HUDEP-2 (cell line): ENCODE measurements around the gene ADAMTS6.
"Not testable (repeated sequence)": the region's sequence is repeated elsewhere in the genome, so short reads cannot be mapped to it uniquely, and the experiment has no call there.

Source experiments
- DNase-seq, 76 experiments: peaks; one replicate each; lab custom pipeline; 2025; ENCODE audit not compliant: unreplicated experiment in 76 of 76; lab: John Stamatoyannopoulos, UW

The ADAMTS6 gene

DNA sequence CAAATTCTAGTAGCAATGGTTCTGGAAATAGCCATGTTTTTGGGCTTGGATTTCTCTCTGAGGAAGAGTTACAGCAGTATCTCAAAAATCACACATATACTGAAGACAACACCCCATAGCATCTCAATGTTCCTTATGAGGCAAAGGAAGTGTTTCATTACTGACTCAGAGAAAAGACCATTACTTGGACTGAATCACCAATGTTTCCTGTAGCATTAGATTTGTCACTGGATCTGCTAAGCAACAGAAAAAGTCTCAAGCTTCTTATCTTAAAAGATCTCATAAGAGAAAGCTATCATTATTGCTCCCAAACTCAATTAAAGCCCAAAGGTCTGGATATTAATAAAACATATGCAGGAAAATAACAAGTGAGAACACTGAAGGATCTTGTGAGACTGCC, 272.4 kb downstream of the ADAMTS6 start:
- DNase-seq: no peak

DNA sequence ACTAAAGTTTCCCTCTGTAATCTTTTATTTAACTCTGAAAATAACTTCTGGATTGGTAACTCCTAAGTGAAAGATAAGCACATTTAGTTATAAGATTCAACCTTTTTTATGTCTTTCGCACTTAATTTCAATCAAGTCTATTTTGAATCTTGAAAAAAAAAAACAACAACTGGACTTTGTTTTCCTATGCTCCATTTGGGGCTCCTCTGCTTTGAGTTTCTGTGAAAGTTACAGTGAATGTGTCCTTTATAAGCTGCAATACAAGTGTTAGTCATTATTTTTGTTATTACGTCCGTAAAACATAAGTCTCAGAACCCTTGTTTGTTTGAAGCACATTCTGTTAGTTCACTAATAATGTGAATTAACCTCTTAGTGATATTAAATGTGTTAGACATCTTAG, 276.8 kb downstream of the ADAMTS6 start:
- no peak for DNase-seq

DNA sequence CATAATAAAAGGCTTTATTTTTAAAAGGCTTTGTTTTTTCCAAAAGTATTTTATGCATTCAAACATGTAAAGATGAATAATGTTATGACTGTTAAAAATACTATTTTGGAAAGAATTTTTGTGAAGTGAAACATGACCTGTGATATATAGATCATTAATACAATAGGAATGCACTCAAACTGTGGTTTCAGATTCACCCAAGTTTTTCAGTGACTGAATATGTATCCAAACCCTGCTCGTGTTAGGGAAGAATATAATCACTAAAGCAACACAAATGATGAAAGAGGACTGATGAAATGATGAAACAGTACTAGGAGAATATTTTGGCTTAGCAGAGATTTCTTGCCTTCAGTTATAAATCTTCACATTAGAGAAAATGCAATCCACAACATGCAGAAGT, 278.0 kb downstream of the ADAMTS6 start:
- no peak for DNase-seq

DNA sequence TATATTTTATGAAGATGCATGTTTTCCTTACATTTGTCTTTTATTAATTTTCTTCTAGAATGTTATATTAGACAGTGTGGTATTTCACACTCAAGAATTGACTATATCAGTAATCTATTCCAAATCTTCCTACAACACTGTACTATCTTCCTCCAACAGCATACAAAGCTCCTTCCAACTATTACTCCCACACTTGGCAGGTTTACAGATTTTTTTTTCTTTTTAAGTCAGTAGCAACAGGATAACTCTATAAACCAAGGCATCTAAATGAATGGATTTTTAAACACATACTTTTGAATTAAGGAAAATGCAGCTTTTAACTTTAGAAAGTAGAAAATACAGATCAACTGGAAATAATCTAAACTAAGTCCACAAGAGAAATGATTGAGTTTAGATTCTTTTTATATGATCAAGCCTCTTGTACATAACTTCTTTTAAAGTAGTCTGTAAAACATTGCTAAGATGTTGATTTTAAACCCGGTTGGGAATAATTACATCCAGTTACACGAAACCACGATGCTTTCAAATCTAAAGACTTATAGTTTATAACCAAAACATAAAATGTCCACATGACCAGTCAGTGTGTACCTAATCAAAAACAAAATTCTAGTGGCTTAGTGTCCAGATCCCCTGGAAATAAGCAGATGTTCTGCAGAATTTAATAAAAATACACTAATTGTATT, 281.6 kb downstream of the ADAMTS6 start:
- peak in 3 of 76 experiments; percentile 1 to 26 (median 2) for DNase-seq

GRCh38 chr5:65198456-65199120, 283.1 kb downstream of the ADAMTS6 start:
- DNase-seq: peak in 1 of 76 experiments; percentile 0

DNA sequence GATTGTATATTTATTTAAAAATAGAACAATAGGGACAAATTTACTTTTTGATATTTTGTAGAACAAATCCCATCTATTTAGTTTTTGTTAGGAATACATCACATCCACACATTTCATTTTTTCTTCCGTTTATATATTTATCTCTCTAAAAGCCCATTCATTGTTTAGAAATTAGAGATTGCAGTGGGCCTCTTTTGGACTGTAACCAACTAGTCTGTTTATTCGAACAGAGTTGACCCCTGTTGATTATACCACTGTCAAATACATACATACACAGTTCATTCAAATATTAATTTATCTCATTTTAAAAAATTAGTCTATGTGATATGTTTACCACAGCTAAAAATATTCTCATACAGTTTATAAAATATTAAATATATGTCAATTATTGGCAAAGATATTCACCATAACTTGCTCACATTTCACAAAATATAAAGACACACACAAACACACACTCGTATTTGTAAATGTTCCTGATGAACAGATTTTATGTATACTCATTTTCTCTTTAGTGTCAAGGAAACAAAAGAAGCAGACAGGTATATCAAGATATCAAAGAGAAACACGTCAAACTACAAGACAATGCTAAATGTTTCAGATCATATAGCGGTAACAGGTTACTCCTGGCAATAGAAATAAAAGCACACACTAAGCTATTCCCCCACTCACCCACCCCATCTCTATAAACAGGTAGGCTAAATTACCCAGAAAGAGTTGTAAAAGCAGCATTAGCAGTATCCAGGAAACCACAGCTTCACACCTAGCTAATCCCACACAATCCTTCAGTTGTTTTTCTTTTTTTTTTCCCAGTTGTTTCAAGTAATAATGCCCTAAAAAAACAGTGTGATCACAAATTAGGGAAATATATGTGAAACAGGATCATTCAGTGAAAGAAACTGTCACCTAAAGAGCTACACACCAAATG, 283.9 kb downstream of the ADAMTS6 start:
- DNase-seq: no peak

GRCh38 chr5:65194871-65195270, 286.8 kb downstream of the ADAMTS6 start:
- DNase-seq: no peak

GRCh38 chr5:65192331-65192730, 289.4 kb downstream of the ADAMTS6 start:
- DNase-seq: no peak

DNA sequence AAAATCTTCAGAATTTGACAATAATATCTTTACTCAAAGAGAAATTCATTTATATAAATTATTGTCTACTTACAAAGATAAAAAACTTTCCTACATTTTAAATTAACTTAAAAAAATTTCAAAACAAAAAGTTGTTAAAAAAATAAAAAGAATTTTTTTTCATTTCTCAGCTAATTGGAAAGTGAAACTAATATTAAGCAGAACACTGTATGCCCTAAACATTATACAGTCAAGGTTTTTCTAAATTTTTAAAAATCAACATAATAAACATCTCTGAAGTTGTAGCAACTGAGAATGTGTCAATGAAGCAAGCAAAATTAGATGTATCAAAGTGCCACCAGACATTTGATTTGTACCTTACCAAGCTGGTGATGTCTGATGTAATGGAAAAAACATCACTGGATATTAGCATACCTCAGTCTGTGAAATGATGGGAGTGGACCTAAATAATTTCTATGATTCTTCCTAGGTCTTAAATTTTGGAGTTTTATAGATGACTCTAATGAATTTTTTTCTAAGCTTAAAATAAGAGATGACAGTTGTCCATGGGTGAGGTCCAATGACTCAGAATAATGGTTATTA, 290.1 kb downstream of the ADAMTS6 start:
- no peak for DNase-seq

- no peak for DNase-seq
Measured at GRCh38 chr5:65190328-65191053, 291.2 kb downstream of the ADAMTS6 start.

DNA sequence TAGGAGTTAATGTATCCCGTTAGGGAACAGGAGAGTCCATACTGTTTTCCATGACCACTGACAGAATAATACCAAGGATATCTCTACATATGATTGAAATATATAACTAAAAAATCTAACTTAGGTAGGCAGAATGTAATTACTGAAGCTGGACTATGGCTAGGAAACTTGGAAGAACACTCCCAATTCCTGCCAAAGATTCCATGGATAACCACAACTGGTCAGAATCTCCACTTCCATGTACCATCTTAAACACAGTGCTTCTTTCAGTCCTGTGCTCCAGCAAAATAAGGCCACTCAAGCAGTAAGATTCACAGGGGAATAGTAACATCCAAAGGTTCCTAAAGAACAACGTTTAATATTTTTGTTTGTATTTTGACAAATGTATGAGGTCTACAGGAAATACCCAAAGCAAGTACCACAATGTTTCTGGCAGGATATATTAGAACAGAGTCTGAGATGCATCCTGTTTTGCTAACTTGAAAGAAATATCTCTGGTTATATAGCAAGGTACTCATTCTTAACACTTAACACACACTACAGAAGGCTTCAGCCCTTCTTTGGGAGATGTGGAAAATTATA, 295.0 kb downstream of the ADAMTS6 start:
- no peak for DNase-seq

DNA sequence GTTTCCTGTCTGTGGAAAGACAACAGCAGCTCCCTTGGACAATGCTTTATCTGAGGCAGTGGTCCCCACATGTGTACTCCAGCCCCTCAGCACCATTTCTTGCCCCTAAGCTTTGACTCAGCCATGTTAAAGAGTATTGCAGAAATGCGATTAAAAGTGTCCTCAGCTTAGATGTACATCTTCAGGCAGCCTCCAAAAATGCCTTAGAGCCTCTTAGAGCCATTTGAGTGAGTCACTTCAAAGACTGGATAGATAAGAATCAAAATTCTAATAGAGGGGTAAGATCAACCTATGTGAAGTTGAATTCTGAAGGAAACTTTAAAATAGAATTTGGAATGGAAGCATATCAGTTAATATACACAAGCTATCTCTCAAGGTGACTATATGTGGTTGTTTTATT, 296.3 kb downstream of the ADAMTS6 start:
- DNase-seq: no peak

DNA sequence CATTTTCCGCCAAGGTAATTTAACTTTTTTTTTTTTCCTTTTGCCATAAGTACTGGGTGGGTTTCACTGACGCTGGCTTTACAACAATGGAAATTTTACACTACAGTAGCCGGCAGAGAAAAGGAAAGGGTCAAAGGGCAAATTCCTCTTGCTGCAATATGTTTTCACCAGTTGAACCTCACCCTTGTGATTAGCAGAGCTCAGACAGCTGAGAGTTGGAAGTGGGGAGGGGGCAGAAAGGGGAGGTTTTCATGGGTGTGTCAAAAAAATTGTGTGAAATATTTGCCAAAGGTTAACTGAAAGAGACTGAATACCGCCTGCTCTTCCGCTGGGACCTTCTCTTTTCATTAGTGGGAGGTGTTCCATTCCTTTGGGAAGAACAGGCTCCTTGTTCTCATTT, 296.9 kb downstream of the ADAMTS6 start:
- DNase-seq: no peak

GRCh38 chr5:65174231-65174630, 307.5 kb downstream of the ADAMTS6 start:
- not testable (repeated sequence) for DNase-seq

DNA sequence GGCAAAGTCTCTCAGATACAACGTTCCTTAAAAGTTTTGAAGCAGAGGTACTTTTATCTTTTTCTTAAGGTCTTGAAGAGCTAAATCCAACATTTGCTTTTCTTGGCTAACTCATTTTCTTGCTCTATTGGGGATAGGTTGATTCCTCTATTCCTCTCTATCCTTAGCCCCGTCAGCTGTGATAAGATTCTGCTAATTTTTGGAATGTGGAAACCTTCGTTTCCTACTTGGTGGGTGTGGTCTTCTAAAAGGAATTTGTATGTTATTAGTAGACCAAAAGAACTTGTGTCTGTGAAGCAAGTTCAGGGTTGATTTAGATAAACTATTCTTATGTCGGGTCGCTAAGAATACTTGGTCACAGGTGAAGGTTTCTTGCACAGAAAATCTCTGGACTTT, 308.6 kb downstream of the ADAMTS6 start:
- DNase-seq: no peak

- no peak for DNase-seq
Measured at GRCh38 chr5:65172486-65173129, 309.1 kb downstream of the ADAMTS6 start.

- DNase-seq: no peak
Measured at GRCh38 chr5:65171645-65172044, 310.1 kb downstream of the ADAMTS6 start.

- no peak for DNase-seq
Measured at GRCh38 chr5:65163698-65164097, 318.0 kb downstream of the ADAMTS6 start.

DNA sequence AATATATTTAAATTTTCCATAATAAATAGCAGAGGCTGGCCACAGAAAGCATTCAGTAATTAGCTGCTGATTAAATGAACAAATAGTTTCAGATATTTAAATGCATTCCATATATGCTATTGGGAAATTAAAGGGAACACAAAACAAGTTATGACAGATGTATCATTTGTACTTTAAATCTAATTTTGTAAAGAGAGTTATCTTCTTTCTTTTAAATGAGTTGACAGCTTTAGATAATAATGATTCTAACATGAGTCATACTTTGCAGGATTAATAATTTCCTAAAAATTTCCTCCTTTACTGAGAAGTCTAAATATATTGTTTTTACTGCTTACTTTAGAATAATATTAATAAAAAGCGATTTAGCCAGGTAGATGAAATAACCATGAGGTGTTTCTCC, 320.1 kb downstream of the ADAMTS6 start:
- no peak for DNase-seq
